Measurements from ENCODE around the gene TBK1. TPM values are rescaled to one million over a fixed set of nuclear protein-coding genes. Genes with fewer than 3 reads are reported as not detected.

TBK1 gene
- total RNA-seq, 1 experiment from 2014 or later: 15.9 TPM

- TF ChIP-seq ATF2 (CRISPR knock-in tag; IDR thresholded peaks at IDR 0.05; ENCODE audit: borderline replicate concordance, low read depth): no peak
- no peak for TF ChIP-seq GTF2I (CRISPR knock-in tag; conservative IDR thresholded peaks at IDR 0.05)
- no peak for TF ChIP-seq ZNF532 (CRISPR knock-in tag; IDR thresholded peaks at IDR 0.05; ENCODE audit: borderline replicate concordance)
- TF ChIP-seq SMAD4 (CRISPR knock-in tag; IDR thresholded peaks at IDR 0.05): no peak
- TF ChIP-seq HMGXB4 (CRISPR knock-in tag; IDR thresholded peaks at IDR 0.05): no peak
- TF ChIP-seq STAT6 (CRISPR knock-in tag; conservative IDR thresholded peaks at IDR 0.05; ENCODE audit: low read depth): no peak
- TF ChIP-seq JUN (CRISPR knock-in tag; IDR thresholded peaks at IDR 0.05): no peak
- no peak for TF ChIP-seq TEAD1 (CRISPR knock-in tag; IDR thresholded peaks at IDR 0.05)
Measured at GRCh38 chr12:64468966-64469365, 17.0 kb downstream of the TBK1 start (continued).

GRCh38 chr12:64469455-64470142, 17.7 kb downstream of the TBK1 start:
- ChIA-PET CTCF (interaction anchor here (0.7 kb wide), 1 partner anchor 15 kb away, joined by 3 read pairs; no protein-coding TSS in a partner anchor), POLR2A (no interaction called here)
- Mint-ChIP-seq H3K27ac (no peak overlapping the region), H3K36me3 (peaks cover 45% of the 10 kb centered on the region), H3K9me3 (0 out of 2 replicates have a peak, but pooled peaks cover 2% of the 10 kb centered on the region), H3K27me3 (ENCODE audit: low read depth) (no peaks in the 10 kb centered on the region), H3K4me3 (no peak overlapping the region), H3K4me1 (no peaks in the 10 kb centered on the region)
- DNase-seq (ENCODE audit: low spot score) (no peak), ATAC-seq (no peak)
- TF ChIP-seq FOXJ3 (CRISPR knock-in tag; IDR thresholded peaks at IDR 0.05; ENCODE audit: borderline replicate concordance): no peak
- TF ChIP-seq ZNF121 (CRISPR knock-in tag; IDR thresholded peaks at IDR 0.05): no peak
- TF ChIP-seq GTF2I (CRISPR knock-in tag; conservative IDR thresholded peaks at IDR 0.05): no peak
- TF ChIP-seq AFF4 (CRISPR knock-in tag; IDR thresholded peaks at IDR 0.05; ENCODE audit: borderline replicate concordance): no peak
- TF ChIP-seq JUN (CRISPR knock-in tag; IDR thresholded peaks at IDR 0.05): no peak
- TF ChIP-seq SP1 (CRISPR knock-in tag; conservative IDR thresholded peaks at IDR 0.05): no peak
- TF ChIP-seq ZNF263 (CRISPR knock-in tag; IDR thresholded peaks at IDR 0.05; ENCODE audit: low read depth): no peak
- no peak for TF ChIP-seq ERG (CRISPR knock-in tag; IDR thresholded peaks at IDR 0.05)
- no peak for TF ChIP-seq HMGXB4 (CRISPR knock-in tag; IDR thresholded peaks at IDR 0.05)
- no peak for TF ChIP-seq MXD4 (CRISPR knock-in tag; IDR thresholded peaks at IDR 0.05; ENCODE audit: borderline replicate concordance)
- TF ChIP-seq NR3C1 (CRISPR knock-in tag; conservative IDR thresholded peaks at IDR 0.05; ENCODE audit: low read depth): no peak
